ENCODE measurements around the gene COL28A1. TPM values are rescaled to one million over a fixed set of nuclear protein-coding genes. Genes with fewer than 3 reads are reported as not detected.

Gene COL28A1
- polyA plus RNA-seq, 3 donors: not detected

GRCh38 chr7:7435978-7436377 is 99.7 kb downstream of the COL28A1 start:
- no peak overlapping the region for H2AFZ ChIP-seq (ENCODE audit: insufficient read depth, low read depth, low read length, poor library complexity, severe bottlenecking)
- H3K27me3 ChIP-seq (ENCODE audit: control insufficient read depth in 2 of 2, insufficient read depth in 2 of 2, low read length in 2 of 2): no peaks in the 10 kb centered on the region
- DNase-seq: no peak
- H3K9ac ChIP-seq (ENCODE audit: insufficient read depth, low read length, poor library complexity, severe bottlenecking): no peak overlapping the region
- Mint-ChIP-seq H3K27ac (no peak overlapping the region), H3K9me3 (peaks cover 0 to 4% (median 0%) of the 10 kb centered on the region in 7 donors), H3K27me3 (ENCODE audit: low read depth in 3 of 3) (peaks cover 0 to 2% (median 0%) of the 10 kb centered on the region in 3 donors), H3K4me1 (no peaks in the 10 kb centered on the region), H3K4me3 (no peak overlapping the region), H3K36me3 (no peaks in the 10 kb centered on the region)
- no peak overlapping the region for H3K4me2 ChIP-seq (replicated peaks; ENCODE audit: extremely low read depth, low read length, poor library complexity, severe bottlenecking)
- no peak for TF ChIP-seq CTCF (IDR thresholded peaks at IDR 0.05)
- H3K27ac ChIP-seq (ENCODE audit: low read depth in 1 of 2, low read length in 2 of 2): no peak overlapping the region
- intact Hi-C loops (cut with micrococcal nuclease): no loop called here
- no CpG with 5 or more reads among the region's 1 CpG for WGBS (ENCODE audit: insufficient coverage)
- H3K4me1 ChIP-seq (ENCODE audit: control insufficient read depth in 1 of 2, insufficient read depth in 2 of 2, low read length in 2 of 2): no peaks in the 10 kb centered on the region
- H4K20me1 ChIP-seq (ENCODE audit: insufficient read depth, low read length): no peaks in the 10 kb centered on the region
- H3K36me3 ChIP-seq (replicated peaks in 1 of 2; ENCODE audit: control insufficient read depth in 1 of 2, insufficient read depth in 2 of 2, low read length in 2 of 2): no peaks in the 10 kb centered on the region
- H3K79me2 ChIP-seq (ENCODE audit: insufficient read depth, low read length): no peaks in the 10 kb centered on the region
- H3K9me3 ChIP-seq (replicated peaks in 1 of 2; ENCODE audit: control insufficient read depth in 1 of 2, insufficient read depth in 1 of 2, low read length in 2 of 2): peaks cover 0 to 3% of the 10 kb centered on the region in 2 donors
- H3K4me3 ChIP-seq (replicated peaks in 1 of 3; ENCODE audit: low read depth in 2 of 3, low read length in 3 of 3): no peak overlapping the region

- Histone ChIP-seq H3K4me2 (replicated peaks; ENCODE audit: extremely low read depth, low read length, poor library complexity, severe bottlenecking) (no peak overlapping the region), H4K20me1 (ENCODE audit: insufficient read depth, low read length) (no peaks in the 10 kb centered on the region), H3K27ac (ENCODE audit: low read depth in 1 of 2, low read length in 2 of 2) (no peak overlapping the region), H3K4me3 (replicated peaks in 1 of 3; ENCODE audit: low read depth in 2 of 3, low read length in 3 of 3) (no peak overlapping the region), H3K9ac (ENCODE audit: insufficient read depth, low read length, poor library complexity, severe bottlenecking) (no peak overlapping the region), H3K9me3 (replicated peaks in 1 of 2; ENCODE audit: control insufficient read depth in 1 of 2, insufficient read depth in 1 of 2, low read length in 2 of 2) (no peaks in the 10 kb centered on the region), H3K4me1 (ENCODE audit: control insufficient read depth in 1 of 2, insufficient read depth in 2 of 2, low read length in 2 of 2) (no peaks in the 10 kb centered on the region), H2AFZ (ENCODE audit: insufficient read depth, low read depth, low read length, poor library complexity, severe bottlenecking) (no peak overlapping the region), H3K36me3 (replicated peaks in 1 of 2; ENCODE audit: control insufficient read depth in 1 of 2, insufficient read depth in 2 of 2, low read length in 2 of 2) (no peaks in the 10 kb centered on the region), H3K27me3 (ENCODE audit: control insufficient read depth in 2 of 2, insufficient read depth in 2 of 2, low read length in 2 of 2) (no peaks in the 10 kb centered on the region), H3K79me2 (ENCODE audit: insufficient read depth, low read length) (no peaks in the 10 kb centered on the region)
- Mint-ChIP-seq H3K4me1 (no peaks in the 10 kb centered on the region), H3K27ac (no peak overlapping the region), H3K9me3 (peaks cover 0 to 4% (median 0%) of the 10 kb centered on the region in 7 donors), H3K36me3 (no peaks in the 10 kb centered on the region), H3K4me3 (no peak overlapping the region), H3K27me3 (ENCODE audit: low read depth in 3 of 3) (peaks cover 0 to 2% (median 0%) of the 10 kb centered on the region in 3 donors)
- no peak for DNase-seq
- TF ChIP-seq CTCF (IDR thresholded peaks at IDR 0.05): no peak
- intact Hi-C loops (cut with micrococcal nuclease): no loop called here
- WGBS (ENCODE audit: insufficient coverage): no CpG with 5 or more reads among the region's 3 CpGs
These were observed 101.3 kb downstream of the COL28A1 start for GRCh38 chr7:7434329-7434728.
